Fibroblast of lung (primary cell): ENCODE results near the gene INTS7. TPM values are rescaled to one million over a fixed set of nuclear protein-coding genes. Genes with fewer than 3 reads are reported as not detected.

Source experiments
- DNase-seq, 2 donors: peaks; one replicate each; pipeline versions ENCODE4 v3.0.0 to v3.0.0-alpha.2; 2010; ENCODE audit warnings: low read depth in 2 of 2
- H2AFZ ChIP-seq: 2 replicates; pipeline ENCODE4 v1.5.1; 2012; ENCODE audit warnings: low read length, control low read depth, inconsistent platforms
- H3K27ac ChIP-seq: 2 replicates; pipeline ENCODE4 v1.5.1; 2011; ENCODE audit warnings: low read length, control low read depth; ENCODE audit not compliant: insufficient read depth
- H3K27me3 ChIP-seq: 2 replicates; pipeline ENCODE4 v1.5.1; 2011; ENCODE audit warnings: mild to moderate bottlenecking, low read length; ENCODE audit not compliant: control insufficient read depth, insufficient read depth
- H3K36me3 ChIP-seq: 2 replicates; pipeline ENCODE4 v1.5.1; 2011; ENCODE audit warnings: low read length; ENCODE audit not compliant: control insufficient read depth, insufficient read depth
- H3K4me1 ChIP-seq: 2 replicates; pipeline ENCODE4 v1.5.1; 2011; ENCODE audit warnings: low read length; ENCODE audit not compliant: control insufficient read depth, insufficient read depth; ENCODE audit errors: extremely low read depth
- H3K4me2 ChIP-seq: 2 replicates; pipeline ENCODE4 v1.5.1; 2011; ENCODE audit warnings: low read length, control low read depth; ENCODE audit not compliant: insufficient read depth; ENCODE audit errors: extremely low read depth
- H3K4me3 ChIP-seq, 4 experiments: fragments of 200-600 bp in 1 of 4; sonication (generic) in 1 of 4; replicated peaks in 1 of 4; 2 replicates each; pipeline ENCODE4 v1.5.1; 2011 to 2016; ENCODE audit warnings: low read length in 4 of 4, low read depth in 3 of 4, mild to moderate bottlenecking in 3 of 4, control low read depth in 2 of 4, inconsistent platforms in 1 of 4, mixed read lengths in 1 of 4; ENCODE audit not compliant: insufficient read depth in 1 of 4; ENCODE audit errors: control extremely low read depth in 1 of 4
- H3K79me2 ChIP-seq: 2 replicates; pipeline ENCODE4 v1.5.1; 2012; ENCODE audit warnings: mild to moderate bottlenecking, low read length, inconsistent platforms; ENCODE audit not compliant: control insufficient read depth, insufficient read depth
- H3K9ac ChIP-seq: 2 replicates; pipeline ENCODE4 v1.5.1; 2011; ENCODE audit warnings: mild to moderate bottlenecking, low read length, control low read depth; ENCODE audit not compliant: insufficient read depth
- H3K9me3 ChIP-seq: 2 replicates; pipeline ENCODE4 v1.5.1; 2012; ENCODE audit warnings: low read depth, low read length; ENCODE audit not compliant: control insufficient read depth, insufficient read depth
- H4K20me1 ChIP-seq: 2 replicates; pipeline ENCODE4 v1.5.1; 2011; ENCODE audit warnings: low read length; ENCODE audit not compliant: control insufficient read depth, insufficient read depth; ENCODE audit errors: extremely low read depth
- CTCF ChIP-seq, 2 donors: IDR thresholded peaks in 1 of 2; conservative IDR thresholded peaks in 1 of 2; 1 replicate in 1 of 2; 2 replicates in 1 of 2; pipeline ENCODE4 v1.5.1; 2011 to 2012; ENCODE audit warnings: low read length in 2 of 2, control low read depth in 1 of 2, inconsistent platforms in 1 of 2, low read depth in 1 of 2, mild to moderate bottlenecking in 1 of 2
- EZH2 ChIP-seq: IDR thresholded peaks from 2 replicates; pipeline ENCODE4 v1.5.1; 2012; ENCODE audit warnings: low read length, control low read depth, mild to moderate bottlenecking; ENCODE audit errors: missing control alignments
- polyA plus RNA-seq, 2 donors: library from polyadenylated mRNA; depleted of rRNA in 1 of 2; stranded (reverse) in 1 of 2; unstranded in 1 of 2; fragments of >200 nt; gene quantifications; 2 replicates each; pipeline ENCODE4 v1.2.1, GENCODE V29; 2011 to 2012; ENCODE audit warnings: missing spikeins in 1 of 2
- total RNA-seq: library from RNA; depleted of rRNA; stranded (reverse); fragments of >200 nt; gene quantifications from 2 replicates; pipeline ENCODE4 v1.2.1, GENCODE V29; 2014

Gene INTS7
- total and polyA plus RNA-seq, 2 donors (not counting 1 experiment from before 2014, with no cell fraction given), result 20.6 to 23.7 TPM

GRCh38 chr1:212073490-212073889, 38.1 kb upstream of the INTS7 start:
- DNase-seq, result peak in 1 of 2 donors; percentile 47
- no peaks in the 10 kb centered on the region for H3K9me3 ChIP-seq
- no peaks in the 10 kb centered on the region for H3K36me3 ChIP-seq
- H3K79me2 ChIP-seq, result no peaks in the 10 kb centered on the region
- H4K20me1 ChIP-seq, result no peaks in the 10 kb centered on the region
- H3K4me2 ChIP-seq, result no peak overlapping the region
- no peak overlapping the region for H3K27ac ChIP-seq
- H3K9ac ChIP-seq, result no peak overlapping the region
- H2AFZ ChIP-seq, result no peak overlapping the region
- H3K27me3 ChIP-seq, result no peaks in the 10 kb centered on the region
- H3K4me3 ChIP-seq, result no peak overlapping the region
- H3K4me1 ChIP-seq, result no peaks in the 10 kb centered on the region
- TF ChIP-seq EZH2 (no peak), CTCF (conservative IDR thresholded peaks at IDR 0.05 in 1 of 2, IDR thresholded peaks at IDR 0.05 in 1 of 2; ENCODE audit: low read depth in 1 of 2, low read length in 2 of 2) (peak in 1 of 2 donors; percentile 2)

GRCh38 chr1:212072047-212072446, 36.7 kb upstream of the INTS7 start:
- H3K79me2 ChIP-seq, result no peaks in the 10 kb centered on the region
- H2AFZ ChIP-seq, result no peak overlapping the region
- H3K27ac ChIP-seq, result no peak overlapping the region
- H3K36me3 ChIP-seq, result no peaks in the 10 kb centered on the region
- H3K4me1 ChIP-seq, result no peaks in the 10 kb centered on the region
- H4K20me1 ChIP-seq, result no peaks in the 10 kb centered on the region
- no peaks in the 10 kb centered on the region for H3K27me3 ChIP-seq
- H3K4me3 ChIP-seq, result no peak overlapping the region
- no peak for TF ChIP-seq EZH2
- TF ChIP-seq CTCF (conservative IDR thresholded peaks at IDR 0.05 in 1 of 2, IDR thresholded peaks at IDR 0.05 in 1 of 2; ENCODE audit: low read depth in 1 of 2, low read length in 2 of 2), result no peak
- no peaks in the 10 kb centered on the region for H3K9me3 ChIP-seq
- DNase-seq, result no peak
- no peak overlapping the region for H3K9ac ChIP-seq
- H3K4me2 ChIP-seq, result no peak overlapping the region

DNA sequence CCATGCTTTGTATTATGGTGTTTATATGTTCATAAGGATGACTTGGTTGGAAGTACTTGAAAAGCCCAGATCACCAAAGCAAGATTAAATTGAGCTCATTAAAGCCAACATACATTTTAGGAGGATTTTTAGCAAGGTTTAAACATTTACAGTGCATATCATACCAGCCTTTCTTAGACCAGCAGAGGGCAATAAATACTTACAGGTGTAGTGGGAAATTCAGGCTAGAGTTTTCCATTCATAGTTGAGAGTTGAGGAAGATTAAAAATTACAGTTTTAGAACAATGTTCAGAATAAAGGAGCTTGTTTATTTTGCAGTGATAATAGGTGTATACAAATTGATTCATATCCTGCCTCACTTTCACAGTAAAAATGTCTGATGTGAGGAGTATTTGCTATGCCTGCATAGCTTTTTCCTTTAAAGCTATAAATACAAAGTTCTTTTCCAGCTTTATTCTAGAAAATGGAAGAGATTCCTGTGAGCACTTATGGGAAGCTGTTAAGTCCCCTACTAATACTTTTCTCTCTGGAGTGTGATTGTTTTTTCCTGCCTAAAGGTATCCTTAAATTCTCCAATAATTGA, 35.5 kb upstream of the INTS7 start:
- Histone ChIP-seq H3K9ac (no peak overlapping the region), H4K20me1 (no peaks in the 10 kb centered on the region), H3K4me3 (no peak overlapping the region), H3K27ac (no peak overlapping the region), H2AFZ (no peak overlapping the region), H3K4me1 (no peaks in the 10 kb centered on the region), H3K27me3 (no peaks in the 10 kb centered on the region), H3K4me2 (no peak overlapping the region), H3K9me3 (no peaks in the 10 kb centered on the region), H3K36me3 (peaks cover 2% of the 10 kb centered on the region), H3K79me2 (no peaks in the 10 kb centered on the region)
- TF ChIP-seq CTCF (conservative IDR thresholded peaks at IDR 0.05 in 1 of 2, IDR thresholded peaks at IDR 0.05 in 1 of 2; ENCODE audit: low read depth in 1 of 2, low read length in 2 of 2) (peak; percentile 60 to 75), EZH2 (no peak)
- peak; percentile 49 to 78 for DNase-seq
